Liver (tissue), 9 donors: ENCODE measurements around the gene UNC5B. TPM values are rescaled to one million over a fixed set of nuclear protein-coding genes. Genes with fewer than 3 reads are reported as not detected.

Source experiments
- DNase-seq: peaks from one replicate; pipeline ENCODE4 v3.0.0-alpha.2; 2017; ENCODE audit warnings: low spot score
- H3K27ac ChIP-seq, 2 donors: one replicate each; pipeline ENCODE4 v1.7.0; 2013; ENCODE audit warnings: inconsistent platforms in 2 of 2, low read length in 2 of 2, control low read depth in 1 of 2, low read depth in 1 of 2, mild to moderate bottlenecking in 1 of 2
- H3K27me3 ChIP-seq, 4 donors: one replicate each; pipeline versions ENCODE4 v1.6.1 to v1.7.0; 2013; ENCODE audit warnings: low read length in 3 of 4, inconsistent platforms in 1 of 4, mild to moderate bottlenecking in 1 of 4, moderate library complexity in 1 of 4; ENCODE audit not compliant: control insufficient read depth in 4 of 4, insufficient read depth in 4 of 4
- H3K36me3 ChIP-seq, 4 donors: one replicate each; pipeline versions ENCODE4 v1.6.1 to v1.7.0; 2013; ENCODE audit warnings: low read length in 3 of 4, mild to moderate bottlenecking in 3 of 4, low read depth in 1 of 4, moderate library complexity in 1 of 4; ENCODE audit not compliant: control insufficient read depth in 4 of 4, insufficient read depth in 3 of 4
- H3K4me1 ChIP-seq, 4 donors: one replicate each; pipeline versions ENCODE4 v1.6.1 to v1.7.0; 2013; ENCODE audit warnings: low read length in 3 of 4, mild to moderate bottlenecking in 3 of 4, moderate library complexity in 1 of 4; ENCODE audit not compliant: control insufficient read depth in 4 of 4, insufficient read depth in 4 of 4
- H3K4me3 ChIP-seq, 3 donors: one replicate each; pipeline versions ENCODE4 v1.6.1 to v1.7.0; 2013; ENCODE audit warnings: low read length in 3 of 3, control low read depth in 1 of 3, low read depth in 1 of 3, mild to moderate bottlenecking in 1 of 3
- H3K9ac ChIP-seq, 2 donors: one replicate each; pipeline ENCODE4 v1.7.0; 2013; ENCODE audit warnings: low read length in 2 of 2, mild to moderate bottlenecking in 2 of 2, moderate library complexity in 2 of 2, control low read depth in 1 of 2, low read depth in 1 of 2
- H3K9me3 ChIP-seq, 4 donors: one replicate each; pipeline versions ENCODE4 v1.6.1 to v1.7.0; 2013; ENCODE audit warnings: low read length in 3 of 4; ENCODE audit not compliant: control insufficient read depth in 4 of 4
- EGR1 ChIP-seq, 2 donors: IDR thresholded peaks; 2 replicates each; pipeline ENCODE4 v1.6.1; 2016 to 2018; ENCODE audit warnings: antibody characterized with exemption in 2 of 2, low read depth in 2 of 2
- FOXA1 ChIP-seq: IDR thresholded peaks from 2 replicates; pipeline ENCODE4 v1.6.1; 2016; ENCODE audit warnings: antibody characterized with exemption
- FOXA2 ChIP-seq: IDR thresholded peaks from 2 replicates; pipeline ENCODE4 v1.6.1; 2016; ENCODE audit warnings: antibody characterized with exemption
- GABPA ChIP-seq, 2 donors: IDR thresholded peaks in 1 of 2; conservative IDR thresholded peaks in 1 of 2; 2 replicates each; pipeline ENCODE4 v1.6.1; 2016; ENCODE audit warnings: antibody characterized with exemption in 2 of 2, mild to moderate bottlenecking in 1 of 2, moderate library complexity in 1 of 2
- HNF4A ChIP-seq, 2 donors: conservative IDR thresholded peaks; 2 replicates each; pipeline ENCODE4 v1.6.1; 2016; ENCODE audit warnings: antibody characterized with exemption in 2 of 2, mild to moderate bottlenecking in 2 of 2
- HNF4G ChIP-seq: IDR thresholded peaks from 2 replicates; pipeline ENCODE4 v1.6.1; 2016; ENCODE audit warnings: antibody characterized with exemption
- JUND ChIP-seq, 2 donors: IDR thresholded peaks; 2 replicates each; pipeline ENCODE4 v1.6.1; 2016; ENCODE audit warnings: antibody characterized with exemption in 2 of 2
- MAX ChIP-seq: IDR thresholded peaks from 2 replicates; pipeline ENCODE4 v1.6.1; 2016; ENCODE audit warnings: antibody characterized with exemption
- NR2F2 ChIP-seq: IDR thresholded peaks from 2 replicates; pipeline ENCODE4 v1.6.1; 2016; ENCODE audit warnings: antibody characterized with exemption
- RAD21 ChIP-seq, 2 donors: IDR thresholded peaks; 2 replicates each; pipeline ENCODE4 v1.6.1; 2016; ENCODE audit warnings: antibody characterized with exemption in 2 of 2, mild to moderate bottlenecking in 2 of 2
- REST ChIP-seq: IDR thresholded peaks from 2 replicates; pipeline ENCODE4 v1.6.1; 2016; ENCODE audit warnings: antibody characterized with exemption, mild to moderate bottlenecking
- RXRA ChIP-seq, 2 donors: IDR thresholded peaks; 2 replicates each; pipeline ENCODE4 v1.6.1; 2017 to 2018; ENCODE audit warnings: antibody characterized with exemption in 2 of 2, mild to moderate bottlenecking in 1 of 2
- SP1 ChIP-seq: IDR thresholded peaks from 2 replicates; pipeline ENCODE4 v1.6.1; 2018; ENCODE audit warnings: antibody characterized with exemption, mild to moderate bottlenecking
- TAF1 ChIP-seq: conservative IDR thresholded peaks from 2 replicates; pipeline ENCODE4 v1.6.1; 2016; ENCODE audit warnings: antibody characterized with exemption, mild to moderate bottlenecking
- YY1 ChIP-seq: IDR thresholded peaks from 2 replicates; pipeline ENCODE4 v1.6.1; 2016; ENCODE audit warnings: antibody characterized with exemption, mild to moderate bottlenecking
- ZBTB33 ChIP-seq: IDR thresholded peaks from 2 replicates; pipeline ENCODE4 v1.6.1; 2016; ENCODE audit warnings: antibody characterized with exemption
- WGBS: extraction: QIAGEN DNeasy Blood & Tissue Kit; methylation state at CpG from one replicate; pipeline ENCODE4 v1.1.7; 2013; 5-methylcytosine and 5-hydroxymethylcytosine counted together
- polyA plus RNA-seq, 2 donors: library from polyadenylated mRNA; stranded (reverse) in 1 of 2; unstranded in 1 of 2; fragments of 200-250 nt in 1 of 2; fragments of >200 nt in 1 of 2; fragmentation: Nextera tagmentation in 1 of 2; extraction: Ambion mirVana in 1 of 2; gene quantifications; one replicate each; pipeline versions ENCODE4 v1.2.1 to v1.2.3, GENCODE V29; 2013 to 2015
- total RNA-seq, 2 donors: library from RNA; depleted of rRNA; stranded (reverse); fragments of >200 nt; gene quantifications; one replicate each; pipeline ENCODE4 v1.2.3, GENCODE V29; 2014
- TF ChIP-seq, protein P1 (sequence below): IDR thresholded peaks from 2 replicates; pipeline ENCODE4 v1.6.1; 2016; ENCODE audit warnings: antibody characterized with exemption
- TF ChIP-seq, protein P2 (sequence below): fragments of 150-350 bp; IDR thresholded peaks from 2 replicates; pipeline ENCODE4 v1.5.1; 2017; ENCODE audit warnings: improper control_type of control experiment, low read depth, low read length; ENCODE audit not compliant: missing input control
- donor health status: healthy.
- donor health status: healthy.
- donor health status: healthy.
- donor health status: healthy.
- donor health status: healthy.

The UNC5B gene
- total and polyA plus RNA-seq, 4 donors: 0.56 to 1.8 (median 1.3) TPM

- no peak for TF ChIP-seq SP1
- TF ChIP-seq RAD21 (IDR thresholded peaks at IDR 0.05): no peak
- TF ChIP-seq, protein P1, sequence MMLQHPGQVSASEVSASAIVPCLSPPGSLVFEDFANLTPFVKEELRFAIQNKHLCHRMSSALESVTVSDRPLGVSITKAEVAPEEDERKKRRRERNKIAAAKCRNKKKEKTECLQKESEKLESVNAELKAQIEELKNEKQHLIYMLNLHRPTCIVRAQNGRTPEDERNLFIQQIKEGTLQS: no peak
- TF ChIP-seq TAF1: no peak
- TF ChIP-seq HNF4G: no peak
- TF ChIP-seq ZBTB33: no peak
- TF ChIP-seq RXRA (IDR thresholded peaks at IDR 0.05): no peak
- TF ChIP-seq REST: no peak
- TF ChIP-seq NR2F2: no peak
- no peak for TF ChIP-seq HNF4A (conservative IDR thresholded peaks at IDR 0.05)
- no peak for TF ChIP-seq MAX
- TF ChIP-seq, protein P2, sequence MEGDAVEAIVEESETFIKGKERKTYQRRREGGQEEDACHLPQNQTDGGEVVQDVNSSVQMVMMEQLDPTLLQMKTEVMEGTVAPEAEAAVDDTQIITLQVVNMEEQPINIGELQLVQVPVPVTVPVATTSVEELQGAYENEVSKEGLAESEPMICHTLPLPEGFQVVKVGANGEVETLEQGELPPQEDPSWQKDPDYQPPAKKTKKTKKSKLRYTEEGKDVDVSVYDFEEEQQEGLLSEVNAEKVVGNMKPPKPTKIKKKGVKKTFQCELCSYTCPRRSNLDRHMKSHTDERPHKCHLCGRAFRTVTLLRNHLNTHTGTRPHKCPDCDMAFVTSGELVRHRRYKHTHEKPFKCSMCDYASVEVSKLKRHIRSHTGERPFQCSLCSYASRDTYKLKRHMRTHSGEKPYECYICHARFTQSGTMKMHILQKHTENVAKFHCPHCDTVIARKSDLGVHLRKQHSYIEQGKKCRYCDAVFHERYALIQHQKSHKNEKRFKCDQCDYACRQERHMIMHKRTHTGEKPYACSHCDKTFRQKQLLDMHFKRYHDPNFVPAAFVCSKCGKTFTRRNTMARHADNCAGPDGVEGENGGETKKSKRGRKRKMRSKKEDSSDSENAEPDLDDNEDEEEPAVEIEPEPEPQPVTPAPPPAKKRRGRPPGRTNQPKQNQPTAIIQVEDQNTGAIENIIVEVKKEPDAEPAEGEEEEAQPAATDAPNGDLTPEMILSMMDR: no peak
- no peak for TF ChIP-seq GABPA (IDR thresholded peaks at IDR 0.05 in 1 of 2, conservative IDR thresholded peaks at IDR 0.05 in 1 of 2)
- no peak for TF ChIP-seq JUND (IDR thresholded peaks at IDR 0.05)
- no peak for TF ChIP-seq FOXA1
- TF ChIP-seq EGR1 (IDR thresholded peaks at IDR 0.05; ENCODE audit: low read depth in 2 of 2): no peak
- no peak for TF ChIP-seq FOXA2
- TF ChIP-seq YY1: no peak
- no peak for DNase-seq
- Histone ChIP-seq H3K27ac (no peak overlapping the region), H3K9me3 (no peaks in the 10 kb centered on the region), H3K9ac (no peak overlapping the region), H3K4me3 (no peak overlapping the region), H3K36me3 (no peaks in the 10 kb centered on the region), H3K27me3 (no peaks in the 10 kb centered on the region), H3K4me1 (no peaks in the 10 kb centered on the region)
- WGBS: 84% methylated on average over 4 of the region's 4 CpGs
Measured at GRCh38 chr10:71185209-71185608, 27.2 kb upstream of the UNC5B start.
